Measurements from ENCODE around the gene LNX2. TPM values are rescaled to one million over a fixed set of nuclear protein-coding genes. Genes with fewer than 3 reads are reported as not detected.

LNX2 gene
- total RNA-seq, 1 experiment from 2014 or later = 12.3 TPM

DNA sequence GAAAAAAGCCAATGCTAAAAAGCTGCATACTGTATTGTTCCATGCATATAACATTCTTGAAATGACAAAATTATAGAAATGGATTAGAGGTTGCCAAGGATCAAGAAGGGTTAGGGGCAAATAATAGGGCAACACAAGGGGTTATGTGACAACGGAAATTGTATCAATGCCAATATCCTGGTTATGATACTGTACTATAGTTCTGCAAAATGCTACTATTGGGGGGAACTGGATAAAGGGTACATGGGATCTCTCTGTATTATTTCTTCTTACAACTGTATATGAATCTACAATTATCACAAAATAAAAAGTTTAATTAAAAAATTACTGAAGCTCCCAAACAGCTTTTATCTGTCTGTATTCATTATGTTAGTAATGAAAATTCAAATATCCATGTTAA lies 31.9 kb downstream of the LNX2 start:
- intact Hi-C loops (cut with micrococcal nuclease) = no loop called here
- POLR2A ChIA-PET = interaction anchor here (0.6 to 1.2 kb wide), 5 partner anchors 33 to 238 kb away, joined by 3 to 6 read pairs (median 3); partner anchors contain the start of gene POLR1D
- BruUV-seq (replicated peaks) = no TSS peak

DNA sequence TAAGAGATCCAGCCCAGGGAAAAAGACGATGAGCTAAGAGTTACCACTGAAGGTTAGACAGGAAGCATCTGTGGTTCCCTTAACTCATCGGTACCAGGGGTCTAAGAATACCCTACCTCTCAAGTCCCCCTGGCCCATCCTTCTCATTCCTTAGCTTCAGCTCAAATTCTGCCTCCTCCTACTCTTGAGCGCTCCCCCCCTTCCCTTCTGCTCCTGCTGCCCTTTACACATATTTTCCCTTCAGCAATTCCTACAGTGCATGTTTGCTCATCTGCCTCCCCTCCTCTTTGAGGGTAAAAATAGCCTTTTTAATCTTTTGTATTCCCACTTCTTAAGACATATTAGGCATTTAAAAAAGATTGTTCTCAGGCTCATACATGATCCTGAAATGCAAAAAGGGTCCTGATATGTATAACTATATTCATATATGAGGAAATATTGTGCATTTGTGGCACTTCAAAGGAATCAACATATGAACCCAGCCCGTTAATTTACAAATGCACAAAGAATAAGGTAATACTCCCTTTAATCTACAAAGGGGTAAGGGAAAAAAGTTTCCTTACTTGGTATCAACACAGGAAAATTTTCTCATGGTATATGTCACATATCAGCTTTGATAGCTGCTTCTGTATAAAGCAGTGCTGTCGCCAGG lies 33.1 kb downstream of the LNX2 start:
- intact Hi-C loops (cut with micrococcal nuclease) = no loop called here
- ChIA-PET POLR2A (interaction anchor here (1.3 to 2.9 kb wide), 2 partner anchors 33 to 35 kb away, joined by 4 to 18 read pairs; partner anchors contain the start of genes LNX2 and POLR1D), CTCF (interaction anchor here (0.7 kb wide), 1 partner anchor 79 kb away, joined by 3 read pairs; no protein-coding TSS in a partner anchor)
- H3K27ac Mint-ChIP-seq (ENCODE audit: low read depth, unreplicated experiment) = no peak overlapping the region
- H3K36me3 Mint-ChIP-seq (ENCODE audit: insufficient read depth, unreplicated experiment) = no peaks in the 10 kb centered on the region
- no peaks in the 10 kb centered on the region for H3K27me3 Mint-ChIP-seq (ENCODE audit: insufficient read depth, unreplicated experiment)
- H3K9me3 Mint-ChIP-seq (ENCODE audit: unreplicated experiment) = no peaks in the 10 kb centered on the region
- no peak for DNase-seq (ENCODE audit: unreplicated experiment)
- H3K4me1 Mint-ChIP-seq (ENCODE audit: insufficient read depth, unreplicated experiment) = peaks cover 6% of the 10 kb centered on the region
- no TSS peak for BruUV-seq (replicated peaks)
- H3K4me3 Mint-ChIP-seq (ENCODE audit: unreplicated experiment) = no peak overlapping the region
- TF ChIP-seq, protein P1, sequence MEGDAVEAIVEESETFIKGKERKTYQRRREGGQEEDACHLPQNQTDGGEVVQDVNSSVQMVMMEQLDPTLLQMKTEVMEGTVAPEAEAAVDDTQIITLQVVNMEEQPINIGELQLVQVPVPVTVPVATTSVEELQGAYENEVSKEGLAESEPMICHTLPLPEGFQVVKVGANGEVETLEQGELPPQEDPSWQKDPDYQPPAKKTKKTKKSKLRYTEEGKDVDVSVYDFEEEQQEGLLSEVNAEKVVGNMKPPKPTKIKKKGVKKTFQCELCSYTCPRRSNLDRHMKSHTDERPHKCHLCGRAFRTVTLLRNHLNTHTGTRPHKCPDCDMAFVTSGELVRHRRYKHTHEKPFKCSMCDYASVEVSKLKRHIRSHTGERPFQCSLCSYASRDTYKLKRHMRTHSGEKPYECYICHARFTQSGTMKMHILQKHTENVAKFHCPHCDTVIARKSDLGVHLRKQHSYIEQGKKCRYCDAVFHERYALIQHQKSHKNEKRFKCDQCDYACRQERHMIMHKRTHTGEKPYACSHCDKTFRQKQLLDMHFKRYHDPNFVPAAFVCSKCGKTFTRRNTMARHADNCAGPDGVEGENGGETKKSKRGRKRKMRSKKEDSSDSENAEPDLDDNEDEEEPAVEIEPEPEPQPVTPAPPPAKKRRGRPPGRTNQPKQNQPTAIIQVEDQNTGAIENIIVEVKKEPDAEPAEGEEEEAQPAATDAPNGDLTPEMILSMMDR (IDR thresholded peaks at IDR 0.05; ENCODE audit: unreplicated experiment) = no peak

More for the DNA sequence above, 31.9 kb downstream of the LNX2 start:
- Mint-ChIP-seq H3K27me3 (ENCODE audit: insufficient read depth, unreplicated experiment) (no peaks in the 10 kb centered on the region), H3K4me3 (ENCODE audit: unreplicated experiment) (no peak overlapping the region), H3K4me1 (ENCODE audit: insufficient read depth, unreplicated experiment) (peaks cover 6% of the 10 kb centered on the region), H3K9me3 (ENCODE audit: unreplicated experiment) (no peaks in the 10 kb centered on the region), H3K27ac (ENCODE audit: low read depth, unreplicated experiment) (no peak overlapping the region), H3K36me3 (ENCODE audit: insufficient read depth, unreplicated experiment) (no peaks in the 10 kb centered on the region)
- CTCF ChIA-PET = no interaction called here
- TF ChIP-seq, protein P1 (IDR thresholded peaks at IDR 0.05; ENCODE audit: unreplicated experiment) = no peak
- DNase-seq (ENCODE audit: unreplicated experiment) = no peak

DNA sequence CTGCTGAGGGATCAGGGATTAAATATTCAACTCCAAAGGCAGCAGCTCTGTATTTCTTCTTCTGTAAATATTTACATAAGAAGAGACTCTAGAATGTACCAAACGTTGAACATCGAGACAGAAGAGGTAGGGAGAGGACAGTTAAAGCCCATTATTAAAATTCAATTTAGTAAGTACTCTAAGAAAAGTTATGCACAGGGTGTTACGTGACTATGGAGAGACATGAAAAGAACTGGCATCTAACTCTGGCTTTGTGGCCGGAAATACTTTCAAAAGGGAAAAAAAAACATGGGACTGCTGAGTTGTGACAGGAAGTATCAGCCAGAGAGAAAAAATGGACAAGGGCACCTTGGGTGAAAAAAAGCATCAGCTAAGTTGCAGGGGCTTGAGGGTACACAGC lies 36.7 kb downstream of the LNX2 start:
- Mint-ChIP-seq H3K27me3 (ENCODE audit: insufficient read depth, unreplicated experiment) (no peaks in the 10 kb centered on the region), H3K27ac (ENCODE audit: low read depth, unreplicated experiment) (no peak overlapping the region), H3K4me3 (ENCODE audit: unreplicated experiment) (no peak overlapping the region), H3K9me3 (ENCODE audit: unreplicated experiment) (no peaks in the 10 kb centered on the region), H3K36me3 (ENCODE audit: insufficient read depth, unreplicated experiment) (peaks cover 13% of the 10 kb centered on the region), H3K4me1 (ENCODE audit: insufficient read depth, unreplicated experiment) (peaks cover 9% of the 10 kb centered on the region)
- BruUV-seq (replicated peaks) = no TSS peak
- DNase-seq (ENCODE audit: unreplicated experiment) = no peak
- CTCF ChIA-PET = no interaction called here
- intact Hi-C loops (cut with micrococcal nuclease) = no loop called here
- TF ChIP-seq, protein P1 (IDR thresholded peaks at IDR 0.05; ENCODE audit: unreplicated experiment) = no peak
- POLR2A ChIA-PET = no interaction called here

DNA sequence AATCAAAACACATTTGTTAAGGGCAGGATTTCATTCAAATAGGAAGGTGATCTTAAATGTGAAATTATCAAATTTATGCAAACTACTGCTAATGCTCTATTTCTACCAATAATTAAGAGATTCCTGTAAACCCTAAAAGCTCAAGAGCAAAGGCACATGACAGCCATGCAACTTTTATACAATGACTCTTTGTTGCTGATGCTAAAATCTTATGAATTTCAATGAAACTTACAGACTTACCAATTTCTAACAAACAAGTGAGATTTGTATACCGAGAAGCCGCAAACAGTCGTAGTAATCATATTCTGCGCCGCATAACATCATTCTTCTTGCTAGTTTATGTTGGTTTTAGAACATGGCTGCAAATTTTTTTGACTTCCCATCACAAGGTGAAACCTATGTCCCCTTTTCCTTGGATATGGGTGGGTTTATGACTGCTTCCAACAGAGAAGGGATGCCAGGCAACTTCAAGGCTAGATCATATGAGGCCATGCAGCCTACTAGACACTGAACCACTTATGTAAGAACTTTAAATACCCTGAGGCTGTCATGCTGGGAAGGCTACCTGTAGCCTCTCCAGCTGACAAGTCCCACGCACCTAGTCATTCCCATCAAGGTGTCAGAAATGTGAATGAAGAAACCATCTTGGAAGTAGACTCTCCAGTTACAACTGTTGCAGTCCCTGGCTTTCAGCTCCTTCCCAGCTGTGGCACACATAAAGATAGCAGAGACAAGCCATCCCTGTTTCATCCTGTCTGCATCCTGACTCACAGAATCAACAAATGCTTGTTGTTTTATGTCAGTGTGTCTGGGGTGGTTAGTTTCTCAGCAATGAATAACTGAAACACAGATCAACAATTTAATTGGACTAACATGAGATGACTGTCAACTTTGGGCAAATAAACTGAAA lies 42.0 kb downstream of the LNX2 start:
- ChIA-PET POLR2A (interaction anchor here (1.1 to 2.0 kb wide), 3 partner anchors 24 to 42 kb away, joined by 3 to 11 read pairs (median 6); partner anchors contain the start of gene LNX2), CTCF (interaction anchor here (0.5 to 0.7 kb wide), 2 partner anchors 44 kb away, joined by 3 read pairs; partner anchors contain the start of gene POLR1D)
- DNase-seq (ENCODE audit: unreplicated experiment) = peak; percentile 53
- no peak overlapping the region for H3K4me3 Mint-ChIP-seq (ENCODE audit: unreplicated experiment)
- TF ChIP-seq, protein P1 (IDR thresholded peaks at IDR 0.05; ENCODE audit: unreplicated experiment) = no peak
- H3K9me3 Mint-ChIP-seq (ENCODE audit: unreplicated experiment) = peaks cover 8% of the 10 kb centered on the region
- peak overlapping the region; percentile 69 for H3K27ac Mint-ChIP-seq (ENCODE audit: low read depth, unreplicated experiment)
- H3K36me3 Mint-ChIP-seq (ENCODE audit: insufficient read depth, unreplicated experiment) = peaks cover 13% of the 10 kb centered on the region
- H3K4me1 Mint-ChIP-seq (ENCODE audit: insufficient read depth, unreplicated experiment) = peaks cover 10% of the 10 kb centered on the region
- H3K27me3 Mint-ChIP-seq (ENCODE audit: insufficient read depth, unreplicated experiment) = no peaks in the 10 kb centered on the region
- intact Hi-C loops (cut with micrococcal nuclease) = loop anchor here (1.0 kb wide), 1 partner anchor 42 kb away; the partner anchor contains the start of gene LNX2
- BruUV-seq (replicated peaks) = no TSS peak

All from MCF 10A (cell line).